SK-N-SH treated with all-trans-retinoic acid at 6 μM for 48 hours (cell line): Measurements from ENCODE around the gene PTPN1.
"Not testable (repeated sequence)": the region's sequence is repeated elsewhere in the genome, so short reads cannot be mapped to it uniquely, and the experiment has no call there.

Source experiments
- ATAC-seq: fragments of 200-7000 bp; cut with Tn5 transposase; 3 replicates; pipeline ENCODE4 v1.9.1; 2020; ENCODE audit warnings: mild to moderate bottlenecking, moderate library complexity
- ARNTL ChIP-seq: fragments of 450-650 bp; formaldehyde crosslinking; IDR thresholded peaks from 2 replicates; pipeline ENCODE4 v1.5.0; 2020; ENCODE audit warnings: low read depth, mild to moderate bottlenecking, moderate library complexity, borderline replicate concordance
- CSDC2 ChIP-seq: fragments of 250-450 bp; sonication (Bioruptor Pico); IDR thresholded peaks from 2 replicates; pipeline ENCODE4 v1.5.0; 2020; ENCODE audit warnings: mild to moderate bottlenecking, moderate library complexity
- ESRRG ChIP-seq: fragments of 250-450 bp; sonication (Bioruptor Pico); IDR thresholded peaks from 2 replicates; pipeline ENCODE4 v1.6.1; 2021; ENCODE audit warnings: mild to moderate bottlenecking
- GLIS3 ChIP-seq: fragments of 250-450 bp; sonication (Bioruptor Pico); IDR thresholded peaks from 2 replicates; pipeline ENCODE4 v1.5.0; 2020; ENCODE audit warnings: mild to moderate bottlenecking, moderate library complexity
- ISL1 ChIP-seq: fragments of 250-450 bp; sonication (Bioruptor Pico); IDR thresholded peaks from 2 replicates; pipeline ENCODE4 v2.1.2; 2022; ENCODE audit warnings: mild to moderate bottlenecking, moderate library complexity
- OSR1 ChIP-seq: fragments of 250-450 bp; sonication (Bioruptor Pico); IDR thresholded peaks from 2 replicates; pipeline ENCODE4 v1.8.0; 2022; ENCODE audit warnings: moderate library complexity, mild to moderate bottlenecking, inconsistent platforms
- PPARA ChIP-seq: fragments of 250-450 bp; sonication (Bioruptor Pico); IDR thresholded peaks from 2 replicates; pipeline ENCODE4 v1.5.0; 2020; ENCODE audit warnings: mild to moderate bottlenecking, borderline replicate concordance
- SNAI2 ChIP-seq: fragments of 250-450 bp; sonication (Bioruptor Pico); IDR thresholded peaks from 2 replicates; pipeline ENCODE4 v1.5.0; 2020; ENCODE audit warnings: mild to moderate bottlenecking, moderate library complexity
- TCF4 ChIP-seq: fragments of 250-450 bp; sonication (Bioruptor Pico); IDR thresholded peaks from 2 replicates; pipeline ENCODE4 v1.8.0; 2021; ENCODE audit warnings: mild to moderate bottlenecking, moderate library complexity, borderline replicate concordance
- TOX ChIP-seq: fragments of 250-450 bp; sonication (Bioruptor Pico); IDR thresholded peaks from 2 replicates; pipeline ENCODE4 v1.8.0; 2021; ENCODE audit warnings: mild to moderate bottlenecking, moderate library complexity, borderline replicate concordance
- ZC3H10 ChIP-seq: fragments of 250-450 bp; sonication (Bioruptor Pico); IDR thresholded peaks from 2 replicates; pipeline ENCODE4 v1.5.1; 2021; ENCODE audit warnings: mild to moderate bottlenecking, moderate library complexity
- ZFP3 ChIP-seq: fragments of 250-450 bp; sonication (Bioruptor Pico); IDR thresholded peaks from 2 replicates; pipeline ENCODE4 v1.5.0; 2020; ENCODE audit warnings: mild to moderate bottlenecking, moderate library complexity
- ZNF565 ChIP-seq: fragments of 450-650 bp; formaldehyde crosslinking; conservative IDR thresholded peaks from 2 replicates; pipeline ENCODE4 v1.5.0; 2020; ENCODE audit warnings: low read depth, mild to moderate bottlenecking, moderate library complexity
- ZNF70 ChIP-seq: fragments of 450-650 bp; formaldehyde crosslinking; IDR thresholded peaks from 2 replicates; pipeline ENCODE4 v1.5.0; 2020; ENCODE audit warnings: mild to moderate bottlenecking, moderate library complexity
- ZNF8 ChIP-seq: fragments of 450-650 bp; formaldehyde crosslinking; IDR thresholded peaks from 2 replicates; pipeline ENCODE4 v1.5.0; 2020; ENCODE audit warnings: mild to moderate bottlenecking, moderate library complexity
- TF ChIP-seq, protein P1 (sequence below): fragments of 250-450 bp; sonication (Bioruptor Pico); IDR thresholded peaks from 2 replicates; pipeline ENCODE4 v1.5.1; 2021; ENCODE audit warnings: mild to moderate bottlenecking, moderate library complexity
- TF ChIP-seq, protein P2 (sequence below): fragments of 250-450 bp; sonication (Bioruptor Pico); IDR thresholded peaks from 2 replicates; pipeline ENCODE4 v1.5.1; 2020; ENCODE audit warnings: low read depth, mild to moderate bottlenecking, moderate library complexity
- TF ChIP-seq, protein P3 (sequence below): fragments of 250-450 bp; sonication (Bioruptor Pico); IDR thresholded peaks from 2 replicates; pipeline ENCODE4 v1.8.0; 2021; ENCODE audit warnings: low read depth, mild to moderate bottlenecking, moderate library complexity, borderline replicate concordance
- TF ChIP-seq, protein P4 (sequence below): fragments of 250-450 bp; sonication (Bioruptor Pico); IDR thresholded peaks from 2 replicates; pipeline ENCODE4 v1.8.0; 2020; ENCODE audit warnings: mild to moderate bottlenecking, moderate library complexity, borderline replicate concordance
- TF ChIP-seq, protein P5 (sequence below): fragments of 250-450 bp; sonication (Bioruptor Pico); IDR thresholded peaks from 2 replicates; pipeline ENCODE4 v1.5.0; 2020; ENCODE audit warnings: mild to moderate bottlenecking, moderate library complexity

Gene PTPN1

DNA sequence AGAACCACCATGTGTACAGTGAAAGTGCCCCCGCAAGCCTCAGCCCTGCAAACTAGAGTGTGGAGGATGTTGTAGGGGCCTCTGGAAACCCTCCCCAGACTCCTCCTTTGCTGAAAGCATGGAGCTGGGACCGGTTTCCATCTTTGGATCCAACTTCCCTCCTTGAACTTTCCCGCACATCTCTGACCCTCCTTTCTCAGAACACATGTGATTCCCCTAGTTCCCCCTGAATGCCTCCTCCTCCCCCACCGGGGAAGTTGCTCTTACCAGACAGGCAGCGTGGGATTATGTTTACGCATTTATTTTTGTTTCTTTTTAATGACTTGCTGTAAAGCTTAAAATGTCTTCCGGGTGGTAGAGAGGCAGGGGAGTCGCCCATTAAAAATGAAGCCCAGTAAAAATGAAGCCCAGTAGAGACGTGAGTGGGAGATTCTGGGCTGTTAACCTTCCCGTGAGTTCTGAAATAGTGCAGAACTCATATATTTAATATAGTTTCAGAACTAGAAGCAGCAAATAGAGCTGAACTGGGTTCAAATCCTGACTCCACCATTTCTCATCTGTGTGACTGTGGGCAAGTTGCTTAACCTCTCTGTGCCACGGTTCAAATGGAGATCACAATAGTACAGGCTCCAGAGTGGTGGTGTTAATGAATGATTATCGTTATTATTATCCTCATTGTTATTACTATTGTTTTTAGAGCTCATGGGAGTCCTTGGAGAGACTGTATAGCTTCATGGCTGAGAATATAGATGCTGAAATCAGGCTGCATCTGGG lies 8.0 kb upstream of the PTPN1 start:
- TF ChIP-seq, protein P1, sequence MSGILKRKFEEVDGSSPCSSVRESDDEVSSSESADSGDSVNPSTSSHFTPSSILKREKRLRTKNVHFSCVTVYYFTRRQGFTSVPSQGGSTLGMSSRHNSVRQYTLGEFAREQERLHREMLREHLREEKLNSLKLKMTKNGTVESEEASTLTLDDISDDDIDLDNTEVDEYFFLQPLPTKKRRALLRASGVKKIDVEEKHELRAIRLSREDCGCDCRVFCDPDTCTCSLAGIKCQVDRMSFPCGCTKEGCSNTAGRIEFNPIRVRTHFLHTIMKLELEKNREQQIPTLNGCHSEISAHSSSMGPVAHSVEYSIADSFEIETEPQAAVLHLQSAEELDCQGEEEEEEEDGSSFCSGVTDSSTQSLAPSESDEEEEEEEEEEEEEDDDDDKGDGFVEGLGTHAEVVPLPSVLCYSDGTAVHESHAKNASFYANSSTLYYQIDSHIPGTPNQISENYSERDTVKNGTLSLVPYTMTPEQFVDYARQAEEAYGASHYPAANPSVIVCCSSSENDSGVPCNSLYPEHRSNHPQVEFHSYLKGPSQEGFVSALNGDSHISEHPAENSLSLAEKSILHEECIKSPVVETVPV: no peak
- TF ChIP-seq OSR1 (CRISPR knock-in tag) (no peak), TCF4 (no peak), ISL1 (no peak), ESRRG (CRISPR knock-in tag) (no peak), ZNF70 (CRISPR knock-in tag) (no peak), ZNF8 (CRISPR knock-in tag) (no peak), PPARA (CRISPR knock-in tag) (no peak), CSDC2 (no peak), GLIS3 (CRISPR knock-in tag) (no peak), TOX (CRISPR knock-in tag) (no peak), ZC3H10 (no peak)
- TF ChIP-seq, protein P2, sequence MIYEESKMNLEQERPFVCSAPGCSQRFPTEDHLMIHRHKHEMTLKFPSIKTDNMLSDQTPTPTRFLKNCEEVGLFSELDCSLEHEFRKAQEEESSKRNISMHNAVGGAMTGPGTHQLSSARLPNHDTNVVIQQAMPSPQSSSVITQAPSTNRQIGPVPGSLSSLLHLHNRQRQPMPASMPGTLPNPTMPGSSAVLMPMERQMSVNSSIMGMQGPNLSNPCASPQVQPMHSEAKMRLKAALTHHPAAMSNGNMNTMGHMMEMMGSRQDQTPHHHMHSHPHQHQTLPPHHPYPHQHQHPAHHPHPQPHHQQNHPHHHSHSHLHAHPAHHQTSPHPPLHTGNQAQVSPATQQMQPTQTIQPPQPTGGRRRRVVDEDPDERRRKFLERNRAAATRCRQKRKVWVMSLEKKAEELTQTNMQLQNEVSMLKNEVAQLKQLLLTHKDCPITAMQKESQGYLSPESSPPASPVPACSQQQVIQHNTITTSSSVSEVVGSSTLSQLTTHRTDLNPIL (CRISPR knock-in tag): no peak
- TF ChIP-seq, protein P3, sequence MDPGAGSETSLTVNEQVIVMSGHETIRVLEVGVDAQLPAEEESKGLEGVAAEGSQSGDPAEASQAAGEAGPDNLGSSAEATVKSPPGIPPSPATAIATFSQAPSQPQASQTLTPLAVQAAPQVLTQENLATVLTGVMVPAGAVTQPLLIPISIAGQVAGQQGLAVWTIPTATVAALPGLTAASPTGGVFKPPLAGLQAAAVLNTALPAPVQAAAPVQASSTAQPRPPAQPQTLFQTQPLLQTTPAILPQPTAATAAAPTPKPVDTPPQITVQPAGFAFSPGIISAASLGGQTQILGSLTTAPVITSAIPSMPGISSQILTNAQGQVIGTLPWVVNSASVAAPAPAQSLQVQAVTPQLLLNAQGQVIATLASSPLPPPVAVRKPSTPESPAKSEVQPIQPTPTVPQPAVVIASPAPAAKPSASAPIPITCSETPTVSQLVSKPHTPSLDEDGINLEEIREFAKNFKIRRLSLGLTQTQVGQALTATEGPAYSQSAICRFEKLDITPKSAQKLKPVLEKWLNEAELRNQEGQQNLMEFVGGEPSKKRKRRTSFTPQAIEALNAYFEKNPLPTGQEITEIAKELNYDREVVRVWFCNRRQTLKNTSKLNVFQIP (CRISPR knock-in tag): no peak
- TF ChIP-seq, protein P4, sequence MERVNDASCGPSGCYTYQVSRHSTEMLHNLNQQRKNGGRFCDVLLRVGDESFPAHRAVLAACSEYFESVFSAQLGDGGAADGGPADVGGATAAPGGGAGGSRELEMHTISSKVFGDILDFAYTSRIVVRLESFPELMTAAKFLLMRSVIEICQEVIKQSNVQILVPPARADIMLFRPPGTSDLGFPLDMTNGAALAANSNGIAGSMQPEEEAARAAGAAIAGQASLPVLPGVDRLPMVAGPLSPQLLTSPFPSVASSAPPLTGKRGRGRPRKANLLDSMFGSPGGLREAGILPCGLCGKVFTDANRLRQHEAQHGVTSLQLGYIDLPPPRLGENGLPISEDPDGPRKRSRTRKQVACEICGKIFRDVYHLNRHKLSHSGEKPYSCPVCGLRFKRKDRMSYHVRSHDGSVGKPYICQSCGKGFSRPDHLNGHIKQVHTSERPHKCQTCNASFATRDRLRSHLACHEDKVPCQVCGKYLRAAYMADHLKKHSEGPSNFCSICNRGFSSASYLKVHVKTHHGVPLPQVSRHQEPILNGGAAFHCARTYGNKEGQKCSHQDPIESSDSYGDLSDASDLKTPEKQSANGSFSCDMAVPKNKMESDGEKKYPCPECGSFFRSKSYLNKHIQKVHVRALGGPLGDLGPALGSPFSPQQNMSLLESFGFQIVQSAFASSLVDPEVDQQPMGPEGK (CRISPR knock-in tag): no peak

DNA sequence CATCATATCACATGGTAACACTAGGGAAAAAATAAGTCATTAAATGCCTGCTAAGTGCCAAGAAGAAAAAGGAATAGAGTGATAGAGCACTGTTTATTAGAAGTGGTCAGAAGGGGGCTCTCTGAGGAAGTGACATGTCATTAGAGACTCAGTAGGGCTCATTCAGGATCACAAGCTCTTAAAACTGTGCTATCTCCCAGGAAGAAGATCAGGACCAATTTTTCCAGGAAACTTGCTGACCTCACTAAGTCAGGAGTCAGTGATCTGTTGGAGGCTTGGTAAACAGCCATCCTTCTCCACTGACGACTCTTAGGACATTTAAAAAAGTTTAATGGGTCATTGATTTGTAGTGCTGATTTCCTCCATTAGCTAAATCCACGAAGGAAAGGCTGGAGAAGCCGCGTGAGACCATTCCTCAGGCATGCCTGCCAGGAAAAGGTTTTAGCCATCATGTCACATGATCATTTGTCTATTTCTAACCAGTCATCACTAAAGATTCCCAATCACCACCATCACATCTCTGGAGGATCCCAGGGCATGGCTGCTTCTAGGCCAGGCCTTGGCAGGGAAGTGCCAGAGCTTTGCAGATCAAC lies 5.9 kb upstream of the PTPN1 start:
- peak; percentile 60 for ATAC-seq
- no peak for TF ChIP-seq ZFP3 (CRISPR knock-in tag)

More for the DNA sequence above, 8.0 kb upstream of the PTPN1 start:
- ATAC-seq: no peak

DNA sequence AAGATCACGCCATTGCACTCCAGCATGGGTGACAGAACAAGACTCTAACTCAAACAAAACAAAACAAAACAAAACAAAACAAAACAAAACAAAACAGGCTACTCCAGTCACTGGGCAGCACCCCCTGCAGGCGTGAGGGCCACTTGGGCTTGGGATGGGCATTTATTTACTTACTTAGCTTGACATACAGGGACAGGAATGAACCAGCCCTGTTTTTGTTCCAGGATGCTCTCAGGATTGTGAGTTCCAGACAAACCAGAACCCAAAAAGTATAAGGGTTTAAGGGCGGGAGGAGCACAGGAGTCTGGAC lies 4.0 kb upstream of the PTPN1 start:
- TF ChIP-seq, protein P5, sequence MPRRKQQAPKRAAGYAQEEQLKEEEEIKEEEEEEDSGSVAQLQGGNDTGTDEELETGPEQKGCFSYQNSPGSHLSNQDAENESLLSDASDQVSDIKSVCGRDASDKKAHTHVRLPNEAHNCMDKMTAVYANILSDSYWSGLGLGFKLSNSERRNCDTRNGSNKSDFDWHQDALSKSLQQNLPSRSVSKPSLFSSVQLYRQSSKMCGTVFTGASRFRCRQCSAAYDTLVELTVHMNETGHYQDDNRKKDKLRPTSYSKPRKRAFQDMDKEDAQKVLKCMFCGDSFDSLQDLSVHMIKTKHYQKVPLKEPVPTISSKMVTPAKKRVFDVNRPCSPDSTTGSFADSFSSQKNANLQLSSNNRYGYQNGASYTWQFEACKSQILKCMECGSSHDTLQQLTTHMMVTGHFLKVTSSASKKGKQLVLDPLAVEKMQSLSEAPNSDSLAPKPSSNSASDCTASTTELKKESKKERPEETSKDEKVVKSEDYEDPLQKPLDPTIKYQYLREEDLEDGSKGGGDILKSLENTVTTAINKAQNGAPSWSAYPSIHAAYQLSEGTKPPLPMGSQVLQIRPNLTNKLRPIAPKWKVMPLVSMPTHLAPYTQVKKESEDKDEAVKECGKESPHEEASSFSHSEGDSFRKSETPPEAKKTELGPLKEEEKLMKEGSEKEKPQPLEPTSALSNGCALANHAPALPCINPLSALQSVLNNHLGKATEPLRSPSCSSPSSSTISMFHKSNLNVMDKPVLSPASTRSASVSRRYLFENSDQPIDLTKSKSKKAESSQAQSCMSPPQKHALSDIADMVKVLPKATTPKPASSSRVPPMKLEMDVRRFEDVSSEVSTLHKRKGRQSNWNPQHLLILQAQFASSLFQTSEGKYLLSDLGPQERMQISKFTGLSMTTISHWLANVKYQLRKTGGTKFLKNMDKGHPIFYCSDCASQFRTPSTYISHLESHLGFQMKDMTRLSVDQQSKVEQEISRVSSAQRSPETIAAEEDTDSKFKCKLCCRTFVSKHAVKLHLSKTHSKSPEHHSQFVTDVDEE (CRISPR knock-in tag): no peak
- TF ChIP-seq, protein P4 (CRISPR knock-in tag): no peak
- TF ChIP-seq ESRRG (CRISPR knock-in tag): no peak
- no peak for TF ChIP-seq ZNF565 (CRISPR knock-in tag)
- no peak for TF ChIP-seq ARNTL
- no peak for TF ChIP-seq CSDC2
- TF ChIP-seq SNAI2: no peak
- TF ChIP-seq ZC3H10: no peak
- TF ChIP-seq, protein P1: no peak
- no peak for ATAC-seq

DNA sequence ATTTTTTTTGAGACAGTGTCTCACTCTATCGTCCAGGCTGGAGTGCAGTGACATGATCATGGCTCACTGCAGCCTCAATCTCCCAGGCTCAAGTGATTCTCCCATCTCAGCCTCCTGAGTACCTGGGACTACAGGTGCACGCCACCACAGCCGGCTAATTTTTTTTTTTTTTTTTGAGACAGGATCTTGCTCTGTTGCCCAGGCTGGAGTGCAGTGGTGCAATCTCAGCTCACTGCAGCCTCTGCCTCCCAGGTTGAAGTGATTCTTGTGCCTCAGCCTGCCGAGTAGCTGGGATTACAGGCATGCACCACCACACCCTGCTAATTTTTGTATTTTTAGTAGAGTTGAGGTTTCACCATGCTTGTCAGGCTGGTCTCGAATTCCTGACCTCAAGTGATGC lies 2.4 kb upstream of the PTPN1 start:
- ATAC-seq: not testable (repeated sequence)
